OCI-LY7 (cell line): Measurements from ENCODE around the gene AUTS2.

ENCODE experiments used
- CTCF ChIP-seq: fragments of 200-600 bp; sonication (generic); conservative IDR thresholded peaks from 2 replicates; pipeline ENCODE4 v1.5.1; 2014; ENCODE audit warnings: mild to moderate bottlenecking, antibody characterized with exemption, low read length, moderate library complexity, mixed read lengths
- EZH2phosphoT487 ChIP-seq: fragments of 200-600 bp; sonication (generic); IDR thresholded peaks from 2 replicates; pipeline ENCODE4 v1.6.1; 2018; ENCODE audit warnings: low read depth, borderline replicate concordance, mild to moderate bottlenecking, mixed run types, antibody characterized with exemption, low read length, moderate library complexity, mixed read lengths

DNA sequence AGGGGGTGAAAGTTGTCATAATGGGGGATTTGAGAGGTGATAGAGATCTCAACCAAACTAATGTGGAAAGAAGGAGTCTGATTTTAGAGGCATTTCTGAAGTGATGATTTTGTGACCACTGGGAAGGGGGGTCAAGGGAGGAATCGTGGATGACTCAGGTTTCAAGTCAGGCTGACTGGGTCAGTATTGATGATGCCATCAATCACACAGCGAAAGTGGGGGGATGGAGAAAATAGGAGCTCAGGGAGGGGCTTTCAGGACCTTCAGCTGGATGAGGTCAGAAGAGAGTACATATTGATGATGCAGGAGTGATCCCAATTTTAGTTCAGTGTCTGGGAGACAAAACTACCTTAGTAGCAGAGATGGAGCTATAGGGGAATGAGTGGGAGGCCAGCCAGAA is 852.5 kb downstream of the AUTS2 start:
- TF ChIP-seq CTCF (no peak), EZH2phosphoT487 (no peak)
